ENCODE results near the gene CCDC85B. TPM values are rescaled to one million over a fixed set of nuclear protein-coding genes. Genes with fewer than 3 reads are reported as not detected.

The CCDC85B gene
- total and polyA plus RNA-seq, 4 donors = 4.3 to 12.6 (median 6.9) TPM

DNA sequence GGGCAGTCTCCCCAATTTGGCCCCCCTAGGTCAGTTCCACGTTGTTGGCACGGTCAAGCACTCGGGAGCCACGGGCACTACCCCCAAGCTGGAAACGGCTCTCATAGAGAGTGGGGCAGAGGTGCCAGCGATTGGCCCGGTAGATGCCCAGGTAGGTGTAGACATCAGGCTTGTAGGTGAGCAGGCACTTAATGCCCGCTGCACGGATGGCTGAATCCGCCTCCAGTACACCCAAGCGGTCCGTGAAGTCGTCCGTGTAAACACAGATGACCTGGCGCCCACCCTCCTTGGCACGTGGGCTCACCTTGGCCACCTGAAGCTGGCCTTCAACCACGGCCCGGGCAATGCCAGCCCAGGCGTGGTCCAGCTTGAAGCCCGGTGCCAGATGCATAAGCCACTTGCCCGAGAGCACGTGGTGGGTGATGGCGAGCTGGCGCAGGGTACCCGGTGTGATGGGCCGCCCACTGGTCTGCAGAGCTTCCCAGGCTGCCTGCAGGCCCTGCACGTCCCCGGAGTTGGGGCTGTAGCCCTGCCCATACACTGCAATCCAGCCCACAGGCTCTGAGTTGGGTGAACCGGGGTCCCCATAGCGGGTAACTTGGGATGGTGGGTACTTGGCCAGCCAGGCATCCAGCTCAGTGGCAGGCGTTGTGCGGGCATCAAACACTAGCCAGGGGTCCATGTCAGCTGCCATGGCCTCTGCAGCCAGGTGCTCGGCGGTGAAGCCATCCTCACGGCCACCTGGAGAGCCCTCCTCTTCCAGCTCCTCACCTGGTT, 27.1 kb downstream of the CCDC85B start (continued):
- TF ChIP-seq CTCF (IDR thresholded peaks at IDR 0.05; ENCODE audit: low read depth, low read length, missing input control) (no peak), GABPA (IDR thresholded peaks at IDR 0.05 in 1 of 2, conservative IDR thresholded peaks at IDR 0.05 in 1 of 2) (no peak)

DNA sequence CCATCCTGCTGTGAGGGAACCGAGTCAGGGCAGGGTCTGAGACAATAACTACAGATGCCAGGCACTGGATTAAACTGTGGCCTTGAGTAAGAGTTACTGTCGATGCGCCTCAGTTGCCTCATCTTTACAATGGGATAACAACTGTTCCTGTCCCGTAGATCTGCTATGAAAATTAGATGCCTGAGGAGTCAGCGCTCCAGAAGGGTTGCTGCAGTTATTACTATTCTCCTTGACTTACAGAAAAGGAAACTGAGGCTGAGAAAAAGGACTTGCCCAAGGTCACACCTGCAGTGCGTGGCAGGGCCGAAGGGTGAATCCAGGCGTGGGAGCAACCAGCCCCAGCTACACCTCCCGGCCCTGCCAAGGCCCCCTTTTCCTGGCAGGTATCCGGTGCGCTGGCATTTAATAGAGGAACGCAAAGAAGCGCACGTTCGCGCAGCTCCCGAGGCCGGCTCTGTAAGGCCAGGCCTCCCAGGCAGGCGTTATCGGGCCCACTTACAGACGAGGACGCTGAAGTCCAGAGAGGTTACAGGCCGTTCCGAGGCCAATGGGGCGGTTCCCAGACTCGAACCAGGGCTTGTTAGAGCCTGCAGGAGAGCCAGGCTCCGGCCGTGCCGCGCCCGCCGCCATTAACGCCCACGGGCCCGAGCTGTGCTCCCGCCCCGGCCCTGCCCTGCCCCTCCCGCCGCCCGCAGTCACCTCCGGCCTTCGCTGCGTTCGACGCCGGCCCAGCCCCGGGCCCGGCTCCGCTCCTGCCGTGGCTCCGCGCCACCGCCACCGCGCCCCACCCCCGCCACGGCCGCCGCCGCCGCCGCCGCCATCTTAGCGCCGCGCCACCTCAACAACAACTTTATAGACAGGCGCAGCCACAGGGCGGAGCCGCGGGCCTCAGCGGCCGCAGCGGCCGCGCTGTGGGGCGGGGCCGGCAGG, 28.0 kb downstream of the CCDC85B start, which contains the start of gene C11orf68:
Gene C11orf68 (minus strand): TSS at position 852 of the 930 bp plus-strand sequence. CDS start 31 bp downstream, at position 821.
- WGBS = 4% methylated on average over 77 of the region's 77 CpGs
- TF ChIP-seq YY1 (IDR thresholded peaks at IDR 0.05) = peak; percentile 81
- TF ChIP-seq, protein P1, sequence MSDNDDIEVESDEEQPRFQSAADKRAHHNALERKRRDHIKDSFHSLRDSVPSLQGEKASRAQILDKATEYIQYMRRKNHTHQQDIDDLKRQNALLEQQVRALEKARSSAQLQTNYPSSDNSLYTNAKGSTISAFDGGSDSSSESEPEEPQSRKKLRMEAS (IDR thresholded peaks at IDR 0.05) = no peak
- Histone ChIP-seq H3K4me1 (ENCODE audit: control insufficient read depth in 4 of 4, insufficient read depth in 4 of 4, low read length in 3 of 4) (peaks cover 7 to 31% (median 21%) of the 10 kb centered on the region in 4 donors), H3K9me3 (ENCODE audit: control insufficient read depth in 4 of 4, low read length in 3 of 4) (no peaks in the 10 kb centered on the region), H3K4me3 (ENCODE audit: low read depth in 1 of 3, low read length in 3 of 3) (peak within 1 kb of the TSS; percentile 85 to 93 (median 86)), H3K9ac (ENCODE audit: low read depth in 1 of 2, low read length in 2 of 2) (peak within 1 kb of the TSS; percentile 33 to 93), H3K27me3 (ENCODE audit: control insufficient read depth in 4 of 4, insufficient read depth in 4 of 4, low read length in 3 of 4) (no peaks in the 10 kb centered on the region), H3K36me3 (ENCODE audit: control insufficient read depth in 4 of 4, insufficient read depth in 3 of 4, low read depth in 1 of 4, low read length in 3 of 4) (peaks cover 0 to 9% (median 4%) of the 10 kb centered on the region in 4 donors), H3K27ac (ENCODE audit: low read depth in 1 of 2, low read length in 2 of 2) (peak within 1 kb of the TSS; percentile 68 to 82)
- no peak for DNase-seq (ENCODE audit: low spot score)

DNA sequence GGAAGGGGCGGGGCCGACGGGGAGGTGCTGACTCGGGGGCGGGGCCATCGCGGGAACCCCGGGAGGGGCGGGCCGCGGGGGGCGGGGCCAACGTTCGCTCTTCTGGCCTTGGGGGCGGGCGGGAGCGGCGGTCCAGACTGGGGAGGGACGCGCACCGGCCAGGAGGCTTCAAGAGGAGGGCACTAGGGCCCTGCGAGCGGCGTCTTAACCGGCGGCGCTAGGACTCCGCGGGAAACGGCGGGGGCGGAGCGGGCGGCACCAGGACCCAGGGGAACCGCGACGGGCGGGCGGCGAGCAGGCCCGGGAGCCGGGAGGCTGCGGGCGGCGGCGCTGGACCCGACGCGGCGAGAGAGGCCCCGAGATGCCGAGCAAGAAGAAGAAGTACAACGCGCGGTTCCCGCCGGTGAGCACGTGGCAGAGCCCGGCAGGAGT, 28.7 kb downstream of the CCDC85B start, which contains the start of gene DRAP1:
Gene DRAP1 (plus strand): TSS at position 286 of the 432 bp plus-strand sequence. CDS start 76 bp downstream, at position 362.
- Histone ChIP-seq H3K9me3 (ENCODE audit: control insufficient read depth in 4 of 4, low read length in 3 of 4) (no peaks in the 10 kb centered on the region), H3K4me1 (ENCODE audit: control insufficient read depth in 4 of 4, insufficient read depth in 4 of 4, low read length in 3 of 4) (peaks cover 7 to 31% (median 21%) of the 10 kb centered on the region in 4 donors), H3K9ac (ENCODE audit: low read depth in 1 of 2, low read length in 2 of 2) (peak within 1 kb of the TSS; percentile 33 to 93), H3K4me3 (ENCODE audit: low read depth in 1 of 3, low read length in 3 of 3) (peak within 1 kb of the TSS; percentile 85 to 93 (median 86)), H3K36me3 (ENCODE audit: control insufficient read depth in 4 of 4, insufficient read depth in 3 of 4, low read depth in 1 of 4, low read length in 3 of 4) (peaks cover 0 to 9% (median 4%) of the 10 kb centered on the region in 4 donors), H3K27ac (ENCODE audit: low read depth in 1 of 2, low read length in 2 of 2) (peak within 1 kb of the TSS; percentile 68 to 82), H3K27me3 (ENCODE audit: control insufficient read depth in 4 of 4, insufficient read depth in 4 of 4, low read length in 3 of 4) (no peaks in the 10 kb centered on the region)
- peak; percentile 100 for DNase-seq (ENCODE audit: low spot score)
- 1% methylated on average over 59 of the region's 59 CpGs for WGBS
- TF ChIP-seq, protein P2, sequence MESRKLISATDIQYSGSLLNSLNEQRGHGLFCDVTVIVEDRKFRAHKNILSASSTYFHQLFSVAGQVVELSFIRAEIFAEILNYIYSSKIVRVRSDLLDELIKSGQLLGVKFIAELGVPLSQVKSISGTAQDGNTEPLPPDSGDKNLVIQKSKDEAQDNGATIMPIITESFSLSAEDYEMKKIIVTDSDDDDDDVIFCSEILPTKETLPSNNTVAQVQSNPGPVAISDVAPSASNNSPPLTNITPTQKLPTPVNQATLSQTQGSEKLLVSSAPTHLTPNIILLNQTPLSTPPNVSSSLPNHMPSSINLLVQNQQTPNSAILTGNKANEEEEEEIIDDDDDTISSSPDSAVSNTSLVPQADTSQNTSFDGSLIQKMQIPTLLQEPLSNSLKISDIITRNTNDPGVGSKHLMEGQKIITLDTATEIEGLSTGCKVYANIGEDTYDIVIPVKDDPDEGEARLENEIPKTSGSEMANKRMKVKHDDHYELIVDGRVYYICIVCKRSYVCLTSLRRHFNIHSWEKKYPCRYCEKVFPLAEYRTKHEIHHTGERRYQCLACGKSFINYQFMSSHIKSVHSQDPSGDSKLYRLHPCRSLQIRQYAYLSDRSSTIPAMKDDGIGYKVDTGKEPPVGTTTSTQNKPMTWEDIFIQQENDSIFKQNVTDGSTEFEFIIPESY (IDR thresholded peaks at IDR 0.05) = no peak
- TF ChIP-seq RXRA (IDR thresholded peaks at IDR 0.05) (peak in 1 of 2 donors; percentile 16), HNF4A (conservative IDR thresholded peaks at IDR 0.05) (peak; percentile 36 to 51), GABPA (IDR thresholded peaks at IDR 0.05 in 1 of 2, conservative IDR thresholded peaks at IDR 0.05 in 1 of 2) (peak in 1 of 2 donors; percentile 77), FOXA1 (IDR thresholded peaks at IDR 0.05) (peak; percentile 27), NR2F2 (IDR thresholded peaks at IDR 0.05) (no peak), FOXA2 (IDR thresholded peaks at IDR 0.05) (no peak), REST (IDR thresholded peaks at IDR 0.05) (peak; percentile 36), YY1 (IDR thresholded peaks at IDR 0.05) (no peak), SP1 (IDR thresholded peaks at IDR 0.05) (peak; percentile 82), RAD21 (IDR thresholded peaks at IDR 0.05) (peak in 1 of 2 donors; percentile 61), EGR1 (IDR thresholded peaks at IDR 0.05; ENCODE audit: low read depth in 2 of 2) (peak; percentile 86 to 96), ATF3 (IDR thresholded peaks at IDR 0.05) (no peak), HNF4G (IDR thresholded peaks at IDR 0.05) (no peak)
- TF ChIP-seq, protein P1 (IDR thresholded peaks at IDR 0.05) = no peak
